ENCODE data around the gene RNF34.
A peak's percentile ranks its signal among the peaks of the same experiment; 100 is the strongest.

RNF34 gene

DNA sequence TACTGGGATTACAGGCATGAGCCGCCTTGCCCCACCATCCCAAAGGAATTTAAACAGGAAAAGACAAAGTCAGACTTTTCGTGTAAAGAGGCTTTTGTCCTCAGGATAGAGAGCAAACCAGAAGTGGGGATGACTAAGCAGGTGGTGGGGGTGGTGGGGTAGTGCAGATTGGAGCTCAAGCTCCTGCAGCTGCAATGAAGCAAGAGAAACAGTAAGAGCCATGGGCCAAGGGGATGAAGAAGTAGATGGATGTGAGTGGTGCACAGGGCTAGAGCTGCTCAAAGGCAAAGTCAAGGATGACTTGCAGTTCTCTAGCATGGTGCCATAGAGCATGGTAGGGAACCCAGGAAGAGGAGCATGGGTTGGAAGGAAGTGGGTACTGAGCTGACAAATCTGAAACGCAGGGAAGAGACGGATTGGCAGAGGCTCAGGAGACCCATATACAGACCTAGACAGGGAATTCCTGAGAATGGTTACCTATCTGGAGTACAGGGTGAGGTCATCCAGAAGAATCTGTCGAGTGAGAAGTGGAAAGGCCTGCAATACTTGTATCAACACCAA is 11.4 kb upstream of the RNF34 start:
- no peak for DNase-seq (ENCODE audit: low read depth in 2 of 2)

DNA sequence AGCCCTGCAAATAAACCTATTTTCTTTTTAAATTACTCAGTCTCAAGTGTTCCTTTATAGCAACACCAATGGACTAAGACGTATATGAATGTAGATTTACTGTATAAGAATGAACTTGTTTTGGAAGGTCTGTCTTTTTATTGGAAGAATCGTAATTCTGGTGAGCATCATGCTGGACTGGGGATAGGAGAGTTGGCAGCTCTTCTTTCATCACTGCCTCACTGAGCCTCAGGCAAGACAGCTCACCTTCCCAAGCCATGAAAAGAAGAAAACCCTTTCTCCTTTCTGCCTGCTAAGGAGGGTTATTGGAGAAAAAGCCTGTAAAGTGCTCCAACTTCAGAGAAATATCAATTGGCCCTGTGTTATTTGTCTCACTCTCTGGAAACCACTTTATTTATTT is 9.1 kb upstream of the RNF34 start:
- DNase-seq (ENCODE audit: low read depth in 2 of 2): no peak

DNA sequence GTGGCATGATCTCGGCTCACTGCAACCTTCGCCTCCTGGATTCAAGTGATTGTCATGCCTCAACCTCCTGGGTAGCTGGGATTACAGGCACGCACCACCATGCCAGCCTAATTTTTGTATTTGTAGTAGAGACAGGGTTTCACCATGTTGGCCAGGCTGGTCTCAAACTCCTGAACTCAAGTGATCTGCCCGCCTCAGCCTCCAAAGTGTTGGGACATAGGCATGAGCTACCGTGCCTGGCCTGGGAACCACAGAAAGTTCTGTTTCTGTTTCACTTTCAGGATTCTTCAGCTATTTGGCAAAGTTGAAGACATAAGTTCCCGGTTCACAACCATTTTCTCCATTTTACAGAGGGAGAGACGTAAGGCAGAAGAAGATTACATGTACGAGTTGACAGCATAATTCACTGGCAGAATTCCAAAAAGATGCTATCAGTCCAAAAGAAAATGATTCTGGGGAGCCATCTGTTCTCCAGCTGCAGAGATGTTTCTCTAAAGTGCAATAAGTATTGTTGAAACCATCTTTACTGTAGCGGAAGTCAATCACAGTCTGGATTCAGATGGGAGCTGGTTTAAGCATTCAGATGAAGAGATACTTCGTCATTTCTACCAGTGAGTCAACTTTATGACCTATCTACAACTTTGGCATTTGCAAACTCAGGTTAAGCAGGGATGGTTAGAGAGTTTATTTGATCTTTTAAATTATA is 8.1 kb upstream of the RNF34 start:
- peak in 1 of 2 donors; percentile 19 for DNase-seq (ENCODE audit: low read depth in 2 of 2)

DNA sequence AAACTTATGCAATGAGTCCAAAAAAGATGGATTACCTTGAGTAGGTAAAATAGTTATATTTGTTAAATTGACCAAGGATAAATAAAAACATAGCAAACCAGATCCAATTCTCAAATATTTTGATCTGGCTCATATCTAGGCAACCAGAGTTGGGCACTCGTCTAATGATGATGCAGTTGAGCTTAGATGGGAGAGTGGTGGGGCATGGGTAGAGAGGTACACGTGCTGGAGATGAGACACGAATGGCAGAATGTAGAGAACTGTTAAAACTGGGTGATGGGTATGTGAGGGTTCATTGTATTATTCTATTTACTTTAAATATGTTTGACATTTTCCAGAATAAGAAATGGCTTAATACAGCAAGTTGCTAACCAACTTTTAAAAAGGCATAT is 7.6 kb upstream of the RNF34 start:
- DNase-seq (ENCODE audit: low read depth in 2 of 2): no peak

DNA sequence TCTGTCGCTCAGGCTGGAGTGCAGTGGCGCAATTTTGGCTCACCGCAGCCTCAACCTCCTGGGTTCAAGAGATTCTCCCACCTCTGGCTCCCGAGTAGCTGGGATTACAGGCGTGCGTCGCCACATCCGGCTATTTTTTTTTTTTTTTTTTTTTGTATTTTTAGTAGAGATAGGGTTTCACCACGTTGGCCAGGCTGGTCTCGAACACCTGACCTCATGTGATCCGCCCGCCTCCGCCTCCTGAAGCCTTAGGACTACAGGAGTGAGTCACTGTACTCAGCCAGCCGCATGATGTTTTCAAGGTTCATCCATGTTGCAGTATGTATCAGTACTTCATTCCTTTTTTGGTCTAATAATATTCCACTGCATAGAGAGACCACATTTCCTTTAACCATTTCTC is 2.4 kb upstream of the RNF34 start:
- DNase-seq (ENCODE audit: low read depth in 2 of 2): no peak

DNA sequence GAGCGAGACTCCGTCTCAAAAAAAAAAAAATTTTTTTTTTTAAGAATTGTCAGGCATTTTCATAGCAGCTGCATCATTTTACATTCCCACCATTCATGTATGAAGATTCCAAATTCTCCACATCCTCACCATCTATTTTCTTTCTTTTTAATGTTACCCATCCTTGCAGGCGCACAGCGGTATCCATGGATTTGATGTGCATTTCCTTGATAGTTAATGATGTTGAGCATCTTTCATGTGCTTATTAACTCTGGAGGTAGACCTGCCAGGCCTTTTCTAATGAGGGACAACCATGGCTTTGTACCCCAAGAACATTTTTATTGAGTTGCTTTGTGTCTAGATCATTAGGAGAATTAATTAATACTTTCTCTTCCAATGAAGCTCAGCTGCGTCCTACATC is 1.6 kb upstream of the RNF34 start:
- DNase-seq (ENCODE audit: low read depth in 2 of 2): no peak

DNA sequence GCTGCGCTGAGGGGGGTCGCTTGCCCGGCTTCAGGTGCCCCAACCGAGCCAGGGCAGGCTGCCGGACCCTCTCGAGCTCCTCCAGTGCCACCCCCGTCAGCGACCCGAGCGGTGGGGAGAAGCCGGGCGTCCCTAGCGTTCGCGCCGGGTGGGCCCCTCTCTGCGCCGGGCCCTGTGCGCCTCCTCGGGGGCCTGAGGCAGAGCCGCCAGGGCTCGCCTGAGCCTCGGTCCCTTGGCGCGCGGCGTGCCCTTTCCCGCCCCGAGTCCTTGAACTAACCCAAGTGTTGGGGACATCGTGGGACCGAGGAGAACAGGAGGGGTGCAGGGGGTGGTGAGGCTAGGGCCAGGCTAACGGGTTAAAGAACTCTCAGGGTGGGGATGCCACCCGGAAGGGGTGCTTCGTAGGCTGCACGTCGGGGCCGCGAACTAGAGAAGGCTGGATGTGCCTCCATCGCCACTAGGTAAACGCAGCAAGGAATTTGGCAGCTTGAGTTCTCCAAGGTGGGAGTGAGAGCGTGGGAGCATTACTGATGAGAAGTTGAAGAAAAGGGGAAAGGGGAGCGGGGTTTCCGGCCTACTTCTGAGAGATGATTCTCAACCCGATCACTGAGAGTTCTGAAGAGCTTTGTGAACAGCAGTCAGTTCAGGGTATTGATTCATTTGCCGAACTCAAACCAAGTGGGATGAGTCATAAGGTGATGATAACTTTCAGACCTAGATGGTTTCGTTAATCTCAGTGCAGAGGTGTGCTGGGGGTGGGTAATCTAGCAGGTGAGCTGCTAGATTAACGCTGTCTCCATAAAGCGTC is 618 bp downstream of the RNF34 start:
- peak; percentile 47 to 53 for DNase-seq (ENCODE audit: low read depth in 2 of 2)

DNA sequence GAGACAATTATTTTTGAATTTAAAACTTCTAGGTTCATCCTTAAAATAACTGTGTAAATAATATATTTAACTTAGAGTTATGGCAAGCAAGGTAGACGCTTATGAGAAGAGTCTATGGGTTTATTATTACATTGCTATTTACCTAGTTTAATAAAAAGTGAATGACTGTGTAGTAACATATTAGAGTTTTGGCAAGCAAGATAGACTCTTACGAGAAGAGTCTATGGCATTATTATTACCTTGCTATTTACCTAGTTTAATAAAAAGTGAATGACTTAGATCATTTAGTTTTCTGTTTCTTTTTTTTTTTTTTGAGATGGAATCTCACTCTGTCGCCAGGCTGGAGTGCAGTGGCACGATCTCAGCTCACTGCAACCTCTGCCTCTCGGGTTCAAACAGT is 3.8 kb downstream of the RNF34 start:
- no peak for DNase-seq (ENCODE audit: low read depth in 2 of 2)

DNA sequence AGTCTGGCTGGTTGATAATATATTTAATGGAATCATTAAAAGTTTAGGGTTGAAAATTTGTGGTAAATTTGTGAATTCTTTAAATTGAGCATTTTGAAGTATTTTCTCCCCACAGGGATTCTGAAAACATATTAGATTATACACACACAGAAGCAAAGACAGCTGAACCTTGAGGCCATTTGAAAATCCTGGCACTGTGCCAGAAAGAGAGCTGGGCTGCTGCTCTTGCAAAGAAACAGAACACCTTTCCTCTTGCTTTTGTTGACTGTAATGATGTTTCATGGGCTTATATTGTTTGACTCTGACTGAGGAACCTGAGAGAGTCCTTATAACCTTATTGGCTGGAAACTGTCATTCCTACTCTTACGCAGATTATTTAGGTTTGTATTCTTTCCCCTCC is 4.8 kb downstream of the RNF34 start:
- no peak for DNase-seq (ENCODE audit: low read depth in 2 of 2)

DNA sequence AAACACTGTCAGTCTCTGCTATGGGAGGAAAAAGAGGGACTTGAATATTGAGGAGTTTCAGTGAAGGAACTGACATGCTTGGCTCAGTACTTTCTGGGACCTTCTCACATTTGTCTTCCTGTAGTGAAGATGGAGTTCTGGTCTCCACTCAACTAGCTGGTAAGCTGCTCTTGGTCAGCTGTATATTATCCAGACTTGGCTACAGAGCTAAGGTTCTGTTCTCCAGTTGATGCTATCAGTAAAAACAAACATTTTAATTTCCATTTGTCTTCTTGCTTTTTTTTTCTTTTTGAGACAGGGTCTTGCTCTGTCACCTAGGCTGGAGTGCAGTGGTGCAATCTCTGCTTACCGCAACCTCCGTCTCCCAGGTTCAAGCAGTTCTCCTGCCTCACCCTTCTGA is 5.3 kb downstream of the RNF34 start:
- no peak for DNase-seq (ENCODE audit: low read depth in 2 of 2)

DNA sequence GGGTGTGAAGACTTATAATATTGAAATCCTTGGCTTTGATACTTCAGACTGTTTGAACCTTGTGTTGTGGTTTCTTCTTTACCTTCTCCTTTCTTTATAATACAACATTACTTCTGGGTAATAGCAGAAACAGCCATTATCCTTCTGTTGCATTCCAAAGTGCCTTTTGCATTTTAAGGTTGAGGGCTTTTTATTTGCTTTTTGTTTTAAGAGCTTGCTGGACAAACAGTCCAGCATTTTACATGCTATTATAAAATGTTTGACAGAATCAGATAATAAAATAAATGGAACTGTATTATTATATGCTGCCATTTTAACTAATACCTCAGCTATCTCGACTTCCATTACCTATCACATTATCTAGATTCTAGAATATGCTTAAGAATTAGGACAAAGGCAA is 14.0 kb downstream of the RNF34 start:
- no peak for DNase-seq (ENCODE audit: low read depth in 2 of 2)

GRCh38 chr12:121417847-121418246 is 17.9 kb downstream of the RNF34 start:
- DNase-seq (ENCODE audit: low read depth in 2 of 2): no peak

DNA sequence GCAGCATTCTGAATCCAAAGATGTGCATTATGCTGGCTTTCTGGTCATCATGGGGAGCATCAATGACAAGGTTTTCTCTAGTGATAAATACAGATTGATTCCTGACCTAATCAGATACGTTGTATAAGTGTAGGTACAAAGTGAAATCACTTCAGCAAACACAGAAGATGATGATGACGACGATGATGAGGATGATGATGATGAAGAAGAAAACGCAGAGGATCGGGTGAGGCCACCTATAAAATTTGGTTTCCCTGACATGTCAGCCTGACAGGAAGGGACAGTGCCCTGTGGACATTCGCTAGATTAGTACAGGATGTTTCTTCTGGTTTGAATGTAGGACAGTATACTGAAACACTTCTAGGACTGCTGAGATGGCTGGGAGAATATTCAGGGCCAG is 20.2 kb downstream of the RNF34 start:
- no peak for DNase-seq (ENCODE audit: low read depth in 2 of 2)

DNA sequence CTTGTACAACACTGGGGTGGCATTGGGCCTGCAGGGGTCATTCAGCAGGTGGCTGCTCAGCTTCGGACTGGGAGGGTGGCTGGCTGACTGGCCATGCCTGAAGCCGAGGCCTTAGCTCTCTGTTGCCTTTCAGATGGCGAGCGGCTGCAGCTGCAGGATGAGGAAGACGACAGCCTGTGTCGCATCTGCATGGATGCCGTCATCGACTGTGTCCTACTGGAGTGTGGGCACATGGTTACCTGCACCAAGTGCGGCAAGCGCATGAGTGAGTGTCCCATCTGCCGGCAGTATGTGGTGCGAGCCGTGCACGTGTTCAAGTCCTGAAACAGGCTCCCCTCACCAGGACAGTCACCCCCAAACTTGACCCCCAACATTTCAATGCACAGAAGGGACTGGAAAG is 23.3 kb downstream of the RNF34 start:
- no peak for DNase-seq (ENCODE audit: low read depth in 2 of 2)

DNA sequence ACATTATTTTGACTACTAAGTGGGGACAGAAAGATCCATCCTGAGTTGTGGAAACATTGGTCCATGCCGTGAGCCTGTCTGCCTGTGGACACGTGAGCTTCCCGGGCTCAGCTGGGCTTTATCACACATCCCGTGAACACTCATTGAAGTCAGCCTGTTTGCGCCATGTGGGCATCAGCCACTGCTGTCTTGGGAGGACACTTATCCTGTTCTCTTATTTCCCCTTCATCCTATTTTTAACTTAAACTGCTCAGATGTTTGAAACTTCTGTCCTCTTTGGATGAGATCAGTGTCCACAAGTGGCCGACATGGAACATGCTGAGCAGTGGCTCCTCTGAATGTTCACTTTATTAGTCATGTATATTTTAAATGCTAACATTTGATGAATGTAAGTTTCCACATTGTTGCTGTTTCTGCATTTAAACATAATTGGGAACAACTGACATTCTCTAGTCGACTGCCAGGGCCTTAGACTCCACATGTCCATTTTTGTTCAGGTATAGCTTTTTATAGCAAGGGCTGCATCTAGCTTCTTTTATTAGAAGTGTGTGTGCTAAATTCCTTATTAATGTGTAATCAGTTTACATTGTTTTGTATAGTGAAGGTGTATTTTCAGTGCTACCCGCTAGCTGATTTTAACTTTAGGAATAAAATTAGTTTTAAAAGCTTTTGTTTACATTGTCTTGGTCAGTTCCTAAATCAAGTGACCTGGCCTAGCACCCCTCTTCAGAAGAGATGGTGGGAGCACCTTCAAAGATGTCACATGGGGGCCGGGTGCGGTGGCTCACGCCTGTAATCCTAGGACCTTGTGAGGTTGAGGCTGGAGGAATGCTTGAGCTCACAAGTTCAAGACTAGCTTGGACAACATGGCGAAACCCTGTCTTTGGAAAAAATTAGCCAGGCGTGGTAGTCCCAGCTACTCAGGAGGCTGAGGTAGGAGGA is 24.0 kb downstream of the RNF34 start:
- DNase-seq (ENCODE audit: low read depth in 2 of 2): no peak

DNA sequence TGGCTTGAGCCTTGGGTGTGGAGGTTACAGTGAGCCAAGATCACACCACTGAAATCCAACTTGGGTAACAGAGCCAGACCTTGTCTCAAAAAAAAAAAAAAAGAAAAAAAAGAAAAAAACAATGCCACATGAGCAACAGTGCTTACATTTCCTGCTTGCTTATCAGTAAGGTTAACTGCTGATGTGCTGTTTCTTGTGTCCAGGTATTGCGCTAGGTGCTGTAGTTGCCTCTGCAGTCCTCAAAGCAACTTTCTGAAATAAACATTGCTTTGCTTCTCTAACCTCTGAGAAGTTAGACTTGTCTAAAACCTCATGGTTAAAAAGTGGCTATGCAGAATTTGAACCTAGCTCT is 24.7 kb downstream of the RNF34 start:
- no peak for DNase-seq (ENCODE audit: low read depth in 2 of 2)

GRCh38 chr12:121427556-121428050 is 27.7 kb downstream of the RNF34 start:
- no peak for DNase-seq (ENCODE audit: low read depth in 2 of 2)

- no peak for DNase-seq (ENCODE audit: low read depth in 2 of 2)
Observed at GRCh38 chr12:121428883-121429282, 29.0 kb downstream of the RNF34 start.

DNA sequence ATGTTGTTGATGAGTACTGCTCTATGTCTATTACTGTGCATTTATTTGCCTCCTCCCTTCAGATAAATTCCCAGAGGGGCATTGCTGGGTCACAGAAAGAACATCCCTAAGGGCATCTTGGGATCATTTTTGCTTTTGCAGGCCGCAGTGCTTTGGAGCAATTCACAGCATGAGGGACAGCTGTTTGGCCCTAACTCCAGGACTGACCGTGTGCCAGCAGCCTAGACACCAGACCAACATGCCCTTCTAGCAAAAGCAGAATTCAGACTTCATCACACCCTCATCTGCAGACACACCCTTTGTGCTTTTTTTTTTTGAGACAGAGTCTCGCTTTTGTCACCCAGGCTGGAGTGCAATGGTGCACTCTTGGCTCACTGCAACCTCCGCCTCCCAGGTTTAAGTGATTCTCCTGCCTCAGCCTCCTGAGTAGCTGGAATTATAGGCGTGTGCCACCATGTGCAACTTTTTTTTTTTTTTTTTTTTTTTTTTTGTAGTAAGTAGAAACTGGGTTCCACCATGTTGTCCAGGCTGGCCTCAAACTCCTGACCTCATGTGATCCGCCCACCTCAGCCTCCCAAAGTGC is 31.0 kb downstream of the RNF34 start:
- no peak for DNase-seq (ENCODE audit: low read depth in 2 of 2)

DNA sequence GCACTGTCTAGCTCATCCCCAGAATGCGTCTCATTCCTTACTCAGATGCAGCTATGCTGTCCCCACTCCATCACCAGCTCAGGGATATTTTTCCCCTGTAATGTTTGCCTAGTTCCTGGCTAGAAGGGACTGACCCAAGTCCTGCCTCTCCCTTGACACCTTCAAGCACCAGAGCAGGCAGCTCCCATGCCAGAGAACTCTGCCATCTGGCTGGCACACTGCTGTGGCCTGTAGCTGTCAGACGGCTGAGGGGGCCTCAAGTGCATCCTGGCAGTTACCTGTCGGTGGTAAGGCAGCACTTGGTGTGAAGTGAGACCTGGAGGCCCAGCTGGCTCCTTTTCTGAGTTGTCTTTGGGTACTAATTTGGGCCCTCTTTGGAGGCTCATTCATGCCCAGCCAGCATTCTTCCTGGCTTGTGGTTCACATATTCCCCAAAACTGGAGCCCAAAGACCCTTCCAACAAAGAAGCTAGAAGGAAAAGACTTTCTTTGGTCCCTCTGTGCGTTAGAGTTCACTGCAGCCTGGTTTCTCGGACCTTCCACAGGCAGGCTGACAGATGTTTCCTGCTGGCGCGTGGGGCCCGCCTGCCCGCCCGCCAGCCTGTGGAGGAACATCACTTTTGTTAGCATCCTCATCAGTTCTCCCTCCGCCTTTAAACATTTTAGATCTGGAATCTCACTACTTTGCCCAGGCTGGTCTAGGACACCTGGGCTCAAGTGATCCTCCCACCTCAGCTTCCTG is 33.0 kb downstream of the RNF34 start:
- DNase-seq (ENCODE audit: low read depth in 2 of 2): no peak

DNA sequence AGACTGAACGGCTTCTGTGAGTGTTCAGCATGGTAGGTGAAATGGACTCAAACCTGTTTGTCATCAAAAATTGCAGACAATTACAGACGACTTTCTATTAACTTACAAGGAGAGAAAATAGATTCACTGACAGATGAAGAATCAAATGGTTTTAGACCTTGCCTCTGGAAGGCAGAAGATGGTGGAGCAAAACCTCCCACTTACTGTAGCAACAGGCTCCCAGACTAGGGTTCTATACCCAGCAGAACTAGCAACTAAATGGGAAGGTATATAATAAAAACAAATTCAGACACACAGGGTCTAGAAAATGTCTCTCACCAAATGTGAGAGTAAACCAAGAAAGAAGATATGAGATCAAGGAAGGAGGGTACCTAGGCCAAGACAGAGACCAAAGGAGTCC is 36.8 kb downstream of the RNF34 start:
- no peak for DNase-seq (ENCODE audit: low read depth in 2 of 2)
